ENCODE data around the gene BLOC1S6. TPM values are rescaled to one million over a fixed set of nuclear protein-coding genes. Genes with fewer than 3 reads are reported as not detected.

Gene BLOC1S6
- total RNA-seq (2014; rRNA removed; shearing (Covaris generic)), result 53.4 and 114 TPM in 2 replicates

GRCh38 chr15:45587095-45587862 lies at the start of gene BLOC1S6:
Gene BLOC1S6, plus strand, starts transcription at chr15:45587379. Its CDS starts 65 bp downstream, at chr15:45587444.
- in situ Hi-C loops (cut with HindIII; ENCODE audit: low sequenced_read_pairs), result loop anchor here (10.0 kb wide), 1 partner anchor 72 kb away; no protein-coding TSS in a partner anchor
- DNase-seq (ENCODE audit: low spot score), result peak; percentile 91

GRCh38 chr15:45539680-45540079 lies 47.5 kb upstream of the BLOC1S6 start:
- in situ Hi-C loops (cut with HindIII; ENCODE audit: low sequenced_read_pairs), result no loop called here

GRCh38 chr15:45540531-45540930 lies 46.6 kb upstream of the BLOC1S6 start:
- in situ Hi-C loops (cut with HindIII; ENCODE audit: low sequenced_read_pairs), result no loop called here
- DNase-seq (ENCODE audit: low spot score), result no peak

More at GRCh38 chr15:45539680-45540079, 47.5 kb upstream of the BLOC1S6 start:
- no peak for DNase-seq (ENCODE audit: low spot score)

GRCh38 chr15:45543051-45543450 lies 44.1 kb upstream of the BLOC1S6 start:
- no peak for DNase-seq (ENCODE audit: low spot score)
- in situ Hi-C loops (cut with HindIII; ENCODE audit: low sequenced_read_pairs), result no loop called here

GRCh38 chr15:45544266-45545023 lies 42.7 kb upstream of the BLOC1S6 start:
- no peak for DNase-seq (ENCODE audit: low spot score)
- in situ Hi-C loops (cut with HindIII; ENCODE audit: low sequenced_read_pairs), result no loop called here

GRCh38 chr15:45546789-45547188 lies 40.4 kb upstream of the BLOC1S6 start:
- in situ Hi-C loops (cut with HindIII; ENCODE audit: low sequenced_read_pairs), result no loop called here
- DNase-seq (ENCODE audit: low spot score), result no peak

DNA sequence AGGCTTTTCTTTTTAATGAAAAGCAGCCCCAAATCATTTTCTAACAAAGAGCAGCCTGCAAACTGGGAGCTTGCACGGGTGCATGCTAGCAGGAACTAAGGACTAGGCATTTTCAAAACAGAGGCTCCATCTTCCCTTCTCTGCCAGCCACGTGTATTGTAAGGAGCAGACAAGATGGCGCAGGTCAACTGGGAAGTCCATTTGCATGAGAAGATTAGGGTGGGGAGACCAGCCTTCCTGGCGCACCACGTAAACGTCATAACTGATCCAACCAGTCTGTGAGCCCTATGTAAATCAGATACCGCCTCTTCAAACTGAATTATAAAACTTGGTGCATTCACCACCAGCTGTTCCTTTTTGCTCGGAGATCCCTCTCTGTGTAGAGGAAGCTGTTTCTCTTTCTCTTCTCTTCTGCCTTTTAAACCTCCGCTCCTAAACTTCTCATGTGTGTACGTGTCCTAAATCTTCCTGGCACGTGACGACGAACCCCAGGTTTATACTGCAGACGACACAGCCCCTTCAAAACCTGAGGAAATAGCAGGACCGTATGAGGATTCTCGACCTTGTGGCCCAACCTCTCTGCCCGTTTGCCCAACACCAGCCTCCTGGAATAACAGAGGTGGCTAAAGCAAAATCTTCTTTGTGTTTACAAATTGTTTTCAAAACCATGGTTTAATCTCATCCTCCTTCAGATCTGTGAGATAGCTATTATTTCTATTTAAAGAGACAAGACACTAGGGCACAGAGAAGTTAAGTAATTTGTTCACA lies 38.2 kb upstream of the BLOC1S6 start:
- in situ Hi-C loops (cut with HindIII; ENCODE audit: low sequenced_read_pairs), result no loop called here
- DNase-seq (ENCODE audit: low spot score), result no peak

DNA sequence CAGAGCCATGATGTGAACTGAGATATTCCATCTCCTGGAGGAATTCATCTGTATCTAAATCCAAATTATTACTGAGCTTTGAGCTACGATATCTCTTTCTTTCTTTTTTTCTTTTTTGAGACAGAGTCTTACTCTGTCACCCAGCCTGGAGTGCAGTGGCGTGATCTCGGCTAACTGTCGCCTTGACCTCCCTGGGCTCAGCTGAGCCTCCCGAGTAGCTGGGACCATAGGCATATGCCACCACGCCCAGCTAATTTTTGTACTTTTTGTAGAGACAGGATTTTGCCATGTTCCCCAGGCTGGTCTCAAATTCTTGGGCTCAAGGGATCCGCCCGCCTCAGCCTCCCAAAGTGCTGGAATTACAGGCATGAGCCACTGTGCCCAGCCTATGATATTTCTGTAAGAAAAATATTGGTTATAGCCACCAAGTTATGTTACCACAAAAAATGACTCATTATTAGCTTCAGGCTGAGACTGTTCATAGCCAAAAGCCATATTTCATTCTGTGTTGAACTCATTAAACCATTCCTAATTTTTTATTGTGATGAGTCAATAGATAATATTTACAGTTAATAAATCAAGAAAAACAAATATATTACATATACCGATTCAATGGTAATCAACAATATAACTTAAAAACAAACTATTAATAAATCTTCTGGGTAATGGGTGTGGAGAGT lies 37.5 kb upstream of the BLOC1S6 start:
- DNase-seq (ENCODE audit: low spot score), result no peak
- in situ Hi-C loops (cut with HindIII; ENCODE audit: low sequenced_read_pairs), result no loop called here

DNA sequence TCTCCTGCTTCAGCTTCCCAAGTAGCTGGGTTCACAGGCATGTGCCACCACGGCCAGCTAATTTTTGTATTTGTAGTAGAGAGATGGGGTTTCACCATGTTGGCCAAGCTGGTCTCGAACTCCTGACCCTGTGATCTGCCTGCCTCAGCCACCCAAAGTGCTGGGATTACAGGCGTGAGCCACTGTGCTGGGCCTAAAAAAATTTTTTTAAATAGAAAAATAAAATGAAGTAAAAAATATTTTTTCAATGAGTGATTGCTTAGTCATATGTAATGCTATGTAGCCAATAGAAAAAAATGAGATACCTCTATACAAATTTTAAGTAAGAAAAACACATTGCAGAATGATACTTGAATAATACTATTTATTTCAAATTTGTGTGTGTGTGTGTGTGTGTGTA lies 36.7 kb upstream of the BLOC1S6 start:
- no peak for DNase-seq (ENCODE audit: low spot score)
- in situ Hi-C loops (cut with HindIII; ENCODE audit: low sequenced_read_pairs), result no loop called here

DNA sequence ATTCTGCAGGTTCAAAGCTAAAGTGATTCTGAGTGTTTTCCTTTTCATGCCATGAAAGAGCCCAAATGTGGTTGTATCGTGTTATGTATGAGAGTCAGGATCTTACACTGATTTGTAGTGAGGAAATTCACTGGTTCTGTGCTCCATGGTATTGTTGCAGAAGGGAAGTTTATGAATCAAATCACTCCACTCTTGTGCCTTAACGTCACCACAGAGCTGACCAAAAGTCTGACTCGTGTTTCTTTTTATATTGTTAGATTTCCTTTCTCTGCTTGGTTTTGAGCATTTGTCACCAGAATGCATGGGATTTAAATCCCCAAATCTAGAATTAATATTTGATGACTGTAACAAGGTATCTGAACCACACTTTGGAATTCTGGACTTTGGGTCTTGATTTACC lies 35.5 kb upstream of the BLOC1S6 start:
- no peak for DNase-seq (ENCODE audit: low spot score)
- in situ Hi-C loops (cut with HindIII; ENCODE audit: low sequenced_read_pairs), result no loop called here

DNA sequence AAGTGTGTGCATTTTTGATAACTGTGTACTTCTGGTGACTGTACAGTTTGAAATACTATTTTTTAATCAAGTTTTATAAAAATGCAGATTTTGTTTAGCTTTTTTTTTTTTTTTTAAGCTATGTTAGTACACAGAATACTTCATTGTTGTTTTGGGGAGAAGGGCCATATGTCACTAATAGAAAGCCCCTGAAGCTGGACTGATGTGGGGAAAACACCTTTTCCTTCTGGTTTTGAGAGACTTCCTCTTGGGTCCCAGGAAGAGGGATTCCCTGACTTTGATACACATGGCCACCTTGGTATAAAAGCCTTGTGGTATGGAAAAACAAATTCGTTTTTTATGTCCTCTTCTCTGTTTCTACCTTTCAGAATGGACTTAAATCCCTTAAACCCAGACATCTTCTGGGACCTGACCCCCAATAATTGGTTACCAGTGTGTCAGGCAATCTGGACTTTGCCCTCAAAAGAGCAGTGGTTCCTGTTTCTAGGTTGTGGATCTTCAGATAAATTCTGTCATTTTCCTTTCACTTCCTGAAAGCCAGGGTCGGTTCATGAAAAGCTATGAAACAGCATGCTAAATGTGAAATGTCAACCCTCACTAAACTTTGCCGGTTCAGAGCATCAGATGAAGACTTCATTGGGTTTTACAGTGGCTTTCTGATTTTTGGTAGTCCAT lies 31.1 kb upstream of the BLOC1S6 start:
- in situ Hi-C loops (cut with HindIII; ENCODE audit: low sequenced_read_pairs), result no loop called here
- DNase-seq (ENCODE audit: low spot score), result no peak

DNA sequence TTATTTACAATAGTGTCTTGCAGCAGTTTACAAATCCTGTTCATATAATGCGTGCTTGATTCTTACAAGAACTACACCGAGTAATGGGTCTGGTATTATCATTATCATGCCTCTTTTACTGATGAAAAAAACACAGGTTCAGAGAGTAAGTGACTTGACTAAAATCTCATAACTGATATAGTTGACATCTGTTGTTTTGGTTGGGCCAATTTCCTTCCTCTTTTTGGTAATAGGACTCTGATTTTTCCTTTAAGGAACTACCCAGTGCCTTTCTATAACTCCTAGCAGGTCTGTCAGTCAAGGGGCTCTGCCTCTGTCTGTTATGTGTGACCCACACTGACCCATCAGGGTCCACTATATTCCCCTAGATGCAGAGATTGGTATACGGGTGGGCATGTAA lies 14.6 kb upstream of the BLOC1S6 start:
- DNase-seq (ENCODE audit: low spot score), result no peak
- in situ Hi-C loops (cut with HindIII; ENCODE audit: low sequenced_read_pairs), result no loop called here

DNA sequence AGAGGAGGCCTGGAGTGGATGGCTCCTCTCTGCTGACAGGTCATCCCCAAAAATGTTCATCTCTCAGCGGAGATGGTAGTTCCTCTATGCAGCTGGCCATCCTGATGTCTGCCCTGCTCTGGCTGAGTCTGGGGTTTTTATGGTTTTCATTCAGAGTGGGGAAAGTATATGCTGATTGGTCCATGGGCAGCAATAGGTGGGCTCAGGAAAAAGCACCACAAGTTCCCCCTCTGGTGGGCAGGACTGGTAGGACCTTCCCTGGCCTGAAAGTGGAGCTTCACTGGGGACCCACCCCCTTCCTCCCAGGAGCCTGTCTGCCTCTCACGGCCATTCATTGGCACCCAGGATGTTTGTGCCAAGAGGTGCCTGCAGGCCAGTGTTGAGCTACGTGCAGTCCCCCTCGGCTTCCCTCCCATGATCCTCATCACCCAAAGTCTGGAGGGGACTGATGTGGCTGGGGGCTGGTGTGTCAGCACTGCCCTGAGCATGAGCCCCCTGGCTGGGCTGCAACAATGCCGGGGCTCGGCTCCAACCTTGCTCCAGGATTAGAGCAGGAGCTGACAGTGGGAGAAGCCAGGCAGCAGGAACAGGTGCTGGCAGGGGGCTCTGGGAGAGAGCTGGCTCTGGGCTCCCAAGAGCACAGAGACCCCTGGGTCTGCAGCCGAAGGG lies 13.1 kb upstream of the BLOC1S6 start:
- DNase-seq (ENCODE audit: low spot score), result peak; percentile 18
- in situ Hi-C loops (cut with HindIII; ENCODE audit: low sequenced_read_pairs), result no loop called here

GRCh38 chr15:45581919-45582318 lies 5.3 kb upstream of the BLOC1S6 start:
- no peak for DNase-seq (ENCODE audit: low spot score)
- in situ Hi-C loops (cut with HindIII; ENCODE audit: low sequenced_read_pairs), result loop anchor here (10.0 kb wide), 1 partner anchor 67 kb away; no protein-coding TSS in a partner anchor

- DNase-seq (ENCODE audit: low spot score), result no peak
- in situ Hi-C loops (cut with HindIII; ENCODE audit: low sequenced_read_pairs), result loop anchor here (10.0 kb wide), 1 partner anchor 69 kb away; no protein-coding TSS in a partner anchor
Observed at GRCh38 chr15:45583731-45584639, 3.2 kb upstream of the BLOC1S6 start.

DNA sequence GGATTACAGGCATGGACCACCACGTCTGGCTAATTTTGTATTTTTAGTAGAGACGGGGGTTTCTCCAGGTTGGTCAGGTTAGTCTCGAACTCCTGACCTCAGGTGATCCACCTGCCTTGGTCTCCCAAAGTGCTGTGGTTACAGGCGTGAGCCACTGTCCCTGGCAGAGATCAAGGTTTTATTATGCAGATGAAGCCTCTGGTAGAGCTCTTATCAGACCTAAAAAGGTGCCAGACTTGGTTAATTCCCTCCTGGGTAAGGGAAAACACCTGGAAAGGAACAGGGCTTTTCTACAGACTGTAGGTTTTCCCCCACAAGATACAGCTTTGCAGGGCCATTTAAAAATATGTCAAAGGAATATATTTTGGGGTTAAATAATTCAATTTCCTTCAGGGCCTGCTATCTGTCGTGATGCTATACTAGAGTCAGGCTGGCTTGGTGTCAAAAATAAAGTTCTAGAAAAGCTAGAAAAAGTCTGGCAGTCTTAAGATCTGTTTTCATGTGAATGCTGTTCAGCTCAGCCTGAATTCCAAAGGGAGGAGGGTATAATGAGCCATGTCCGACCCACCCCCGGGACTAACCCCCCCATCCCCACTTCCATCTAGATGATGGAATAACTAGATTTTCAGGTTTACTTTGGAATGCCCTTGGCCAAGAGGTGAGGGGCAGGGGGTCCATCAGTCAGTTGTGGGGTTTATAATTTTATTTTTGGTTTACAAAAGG lies 1.9 kb upstream of the BLOC1S6 start:
- in situ Hi-C loops (cut with HindIII; ENCODE audit: low sequenced_read_pairs), result loop anchor here (10.0 kb wide), 1 partner anchor 70 kb away; no protein-coding TSS in a partner anchor
- no peak for DNase-seq (ENCODE audit: low spot score)

All from G401 (cell line).